OCI-LY3 (cell line): ENCODE measurements around the gene UBASH3A.

Experiments
- H2AFZ ChIP-seq: fragments of 200-600, 300-600 bp; shearing (Covaris generic); 2 replicates; pipeline ENCODE4 v1.6.0; 2014; ENCODE audit warnings: antibody characterized with exemption, low read depth, low read length
- H3K27ac ChIP-seq: fragments of 200-600, 300-600 bp; sonication (generic); 2 replicates; pipeline ENCODE4 v1.5.1; 2014; ENCODE audit warnings: mild to moderate bottlenecking, low read length, moderate library complexity, mixed read lengths
- H3K27me3 ChIP-seq: fragments of 200-600, 300-600 bp; sonication (generic); 2 replicates; pipeline ENCODE4 v1.6.1; 2014; ENCODE audit warnings: low read depth, low read length, mixed read lengths
- H3K36me3 ChIP-seq: fragments of 200-600, 300-600 bp; sonication (generic); replicated peaks from 2 replicates; pipeline ENCODE3; 2014; ENCODE audit warnings: low read depth, low read length, mixed read lengths
- H3K4me1 ChIP-seq: fragments of 300-600, 200-600 bp; sonication (generic); 2 replicates; pipeline ENCODE4 v1.6.1; 2014; ENCODE audit warnings: low read length, mixed read lengths
- H3K4me2 ChIP-seq: fragments of 200-600, 300-600 bp; sonication (generic); 2 replicates; pipeline ENCODE4 v1.6.1; 2014; ENCODE audit warnings: low read length, mixed read lengths
- H3K4me3 ChIP-seq: fragments of 300-600, 200-600 bp; sonication (generic); 2 replicates; pipeline ENCODE4 v1.5.1; 2014; ENCODE audit warnings: antibody characterized with exemption, mild to moderate bottlenecking, low read length, moderate library complexity
- H3K79me2 ChIP-seq: fragments of 300-600, 200-600 bp; shearing (Covaris generic); 2 replicates; pipeline ENCODE4 v1.6.1; 2014; ENCODE audit warnings: mild to moderate bottlenecking, low read length, mixed read lengths
- H3K9ac ChIP-seq: fragments of 300-600, 200-600 bp; shearing (Covaris generic); 2 replicates; pipeline ENCODE4 v1.6.0; 2014; ENCODE audit warnings: mild to moderate bottlenecking, low read length, moderate library complexity
- H3K9me3 ChIP-seq: fragments of 200-600, 300-600 bp; shearing (Covaris generic); 2 replicates; pipeline ENCODE4 v1.6.1; 2014; ENCODE audit warnings: low read length, mixed read lengths; ENCODE audit not compliant: insufficient read depth
- H4K20me1 ChIP-seq: fragments of 200-600, 300-600 bp; sonication (generic); 2 replicates; pipeline ENCODE4 v1.6.1; 2016; ENCODE audit warnings: low read length, mixed read lengths; ENCODE audit not compliant: insufficient read depth
- CTCF ChIP-seq: fragments of 200-600, 300-600 bp; sonication (generic); IDR thresholded peaks from 2 replicates; pipeline ENCODE4 v1.5.1; 2014; ENCODE audit warnings: antibody characterized with exemption, low read length, low read depth
- EZH2phosphoT487 ChIP-seq: fragments of 200-600 bp; shearing (Covaris generic); IDR thresholded peaks from 2 replicates; pipeline ENCODE4 v1.6.1; 2018; ENCODE audit warnings: antibody characterized with exemption, mixed run types, low read depth

The UBASH3A gene

GRCh38 chr21:42417533-42417932 is 13.8 kb downstream of the UBASH3A start:
- Histone ChIP-seq H3K9ac (no peak overlapping the region), H3K4me1 (peaks cover 49% of the 10 kb centered on the region), H2AFZ (no peak overlapping the region), H3K4me2 (no peak overlapping the region), H3K27me3 (peaks cover 22% of the 10 kb centered on the region), H3K27ac (no peak overlapping the region), H3K9me3 (no peaks in the 10 kb centered on the region; the same call in 1 of the 2 replicates), H4K20me1 (no peaks in the 10 kb centered on the region), H3K79me2 (no peaks in the 10 kb centered on the region), H3K36me3 (no peaks in the 10 kb centered on the region), H3K4me3 (no peak overlapping the region)
- TF ChIP-seq CTCF (no peak), EZH2phosphoT487 (no peak)

- H3K9me3 ChIP-seq = no peaks in the 10 kb centered on the region; the same call in 1 of the 2 replicates
- H3K4me1 ChIP-seq = peaks cover 49% of the 10 kb centered on the region
- no peaks in the 10 kb centered on the region for H3K79me2 ChIP-seq
- no peaks in the 10 kb centered on the region for H4K20me1 ChIP-seq
- TF ChIP-seq EZH2phosphoT487 (no peak), CTCF (no peak)
- no peaks in the 10 kb centered on the region for H3K36me3 ChIP-seq
- H2AFZ ChIP-seq = no peak overlapping the region
- H3K27me3 ChIP-seq = peaks cover 29% of the 10 kb centered on the region
- H3K9ac ChIP-seq = no peak overlapping the region
- H3K27ac ChIP-seq = no peak overlapping the region
- H3K4me3 ChIP-seq = no peak overlapping the region
- H3K4me2 ChIP-seq = no peak overlapping the region
These were observed 15.2 kb downstream of the UBASH3A start for GRCh38 chr21:42418886-42419285.

- Histone ChIP-seq H3K9ac (no peak overlapping the region), H4K20me1 (no peaks in the 10 kb centered on the region), H2AFZ (no peak overlapping the region), H3K4me2 (no peak overlapping the region), H3K79me2 (no peaks in the 10 kb centered on the region), H3K27ac (no peak overlapping the region), H3K9me3 (no peaks in the 10 kb centered on the region; the same call in 1 of the 2 replicates), H3K27me3 (peaks cover 38% of the 10 kb centered on the region), H3K4me1 (peaks cover 40% of the 10 kb centered on the region), H3K36me3 (no peaks in the 10 kb centered on the region), H3K4me3 (no peak overlapping the region)
- TF ChIP-seq CTCF = no peak
- no peak for TF ChIP-seq EZH2phosphoT487
These were observed 16.1 kb downstream of the UBASH3A start for GRCh38 chr21:42419845-42420244.

- Histone ChIP-seq H4K20me1 (no peaks in the 10 kb centered on the region), H2AFZ (no peak overlapping the region), H3K27ac (no peak overlapping the region), H3K4me1 (peaks cover 26% of the 10 kb centered on the region), H3K4me3 (no peak overlapping the region), H3K36me3 (no peaks in the 10 kb centered on the region), H3K9ac (no peak overlapping the region), H3K9me3 (no peaks in the 10 kb centered on the region; the same call in 1 of the 2 replicates), H3K79me2 (no peaks in the 10 kb centered on the region), H3K4me2 (no peak overlapping the region), H3K27me3 (peaks cover 48% of the 10 kb centered on the region)
- TF ChIP-seq CTCF = no peak
- no peak for TF ChIP-seq EZH2phosphoT487
These were observed 17.5 kb downstream of the UBASH3A start for GRCh38 chr21:42421018-42421793.
